ENCODE measurements around the gene NTMT1. TPM values are rescaled to one million over a fixed set of nuclear protein-coding genes. Genes with fewer than 3 reads are reported as not detected.

NTMT1 gene
- total RNA-seq, 3 donors from 2014 or later, result 22.0 to 32.0 (median 26.2) TPM

- intact Hi-C loops (cut with DNase I, micrococcal nuclease), result no loop called here
- Histone ChIP-seq H3K36me3 (ENCODE audit: low read depth) (no peaks in the 10 kb centered on the region), H3K4me3 (no peak overlapping the region), H3K4me1 (ENCODE audit: low read depth) (no peaks in the 10 kb centered on the region), H3K9me3 (no peaks in the 10 kb centered on the region)
- no peak for DNase-seq
- TF ChIP-seq, protein P1, sequence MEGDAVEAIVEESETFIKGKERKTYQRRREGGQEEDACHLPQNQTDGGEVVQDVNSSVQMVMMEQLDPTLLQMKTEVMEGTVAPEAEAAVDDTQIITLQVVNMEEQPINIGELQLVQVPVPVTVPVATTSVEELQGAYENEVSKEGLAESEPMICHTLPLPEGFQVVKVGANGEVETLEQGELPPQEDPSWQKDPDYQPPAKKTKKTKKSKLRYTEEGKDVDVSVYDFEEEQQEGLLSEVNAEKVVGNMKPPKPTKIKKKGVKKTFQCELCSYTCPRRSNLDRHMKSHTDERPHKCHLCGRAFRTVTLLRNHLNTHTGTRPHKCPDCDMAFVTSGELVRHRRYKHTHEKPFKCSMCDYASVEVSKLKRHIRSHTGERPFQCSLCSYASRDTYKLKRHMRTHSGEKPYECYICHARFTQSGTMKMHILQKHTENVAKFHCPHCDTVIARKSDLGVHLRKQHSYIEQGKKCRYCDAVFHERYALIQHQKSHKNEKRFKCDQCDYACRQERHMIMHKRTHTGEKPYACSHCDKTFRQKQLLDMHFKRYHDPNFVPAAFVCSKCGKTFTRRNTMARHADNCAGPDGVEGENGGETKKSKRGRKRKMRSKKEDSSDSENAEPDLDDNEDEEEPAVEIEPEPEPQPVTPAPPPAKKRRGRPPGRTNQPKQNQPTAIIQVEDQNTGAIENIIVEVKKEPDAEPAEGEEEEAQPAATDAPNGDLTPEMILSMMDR (IDR thresholded peaks at IDR 0.05), result no peak
- ATAC-seq, result peak; percentile 48
Measured at GRCh38 chr9:129685220-129685932, 59.4 kb downstream of the NTMT1 start.

Other genes starting within 250 kb of the NTMT1 start
- not detected for gene C9orf50, start 5.1 kb upstream of the NTMT1 start, total RNA-seq
- gene ASB6, start 16.0 kb downstream of the NTMT1 start, total RNA-seq, result 10 to 100 TPM; 16.1 to 21.3 (median 17.5) TPM
- 1 to 10 TPM in 1 of 3 donors, under 1 TPM in 2; 0.38 to 1.6 (median 0.89) TPM for gene PRRX2, start 39.5 kb downstream of the NTMT1 start, total RNA-seq
- gene PTGES, start 126.9 kb downstream of the NTMT1 start, total RNA-seq, result 10 to 100 TPM in 1 of 3 donors, 1 to 10 TPM in 2; 3.4 to 10.8 (median 5.2) TPM
- gene TOR1B, start 177.0 kb downstream of the NTMT1 start, total RNA-seq, result 10 to 100 TPM; 37.3 to 63.5 (median 49.2) TPM
- gene TOR1A, start 198.0 kb downstream of the NTMT1 start, total RNA-seq, result 10 to 100 TPM; 30.8 to 35.8 (median 35.2) TPM
- gene C9orf78, start 209.1 kb downstream of the NTMT1 start, total RNA-seq, result 10 to 100 TPM; 35.1 to 47.5 (median 37.3) TPM
- 10 to 100 TPM; 20.2 to 32.3 (median 22.9) TPM for gene USP20, start 209.3 kb downstream of the NTMT1 start, total RNA-seq

All from mucosa of descending colon (tissue), 3 donors.